Activated CD4-positive, CD25-positive, alpha-beta regulatory T cell treated with anti-CD3 and anti-CD28 coated beads, Interleukin-2, amount 50 U/mL, for 16 hours (primary cell): Measurements from ENCODE around the gene TMEM151B.

Experiments used
- DNase-seq: peaks from one replicate; pipeline ENCODE4 v3.0.0-alpha.2; 2020; ENCODE audit warnings: low read depth, low spot score

TMEM151B gene

DNA sequence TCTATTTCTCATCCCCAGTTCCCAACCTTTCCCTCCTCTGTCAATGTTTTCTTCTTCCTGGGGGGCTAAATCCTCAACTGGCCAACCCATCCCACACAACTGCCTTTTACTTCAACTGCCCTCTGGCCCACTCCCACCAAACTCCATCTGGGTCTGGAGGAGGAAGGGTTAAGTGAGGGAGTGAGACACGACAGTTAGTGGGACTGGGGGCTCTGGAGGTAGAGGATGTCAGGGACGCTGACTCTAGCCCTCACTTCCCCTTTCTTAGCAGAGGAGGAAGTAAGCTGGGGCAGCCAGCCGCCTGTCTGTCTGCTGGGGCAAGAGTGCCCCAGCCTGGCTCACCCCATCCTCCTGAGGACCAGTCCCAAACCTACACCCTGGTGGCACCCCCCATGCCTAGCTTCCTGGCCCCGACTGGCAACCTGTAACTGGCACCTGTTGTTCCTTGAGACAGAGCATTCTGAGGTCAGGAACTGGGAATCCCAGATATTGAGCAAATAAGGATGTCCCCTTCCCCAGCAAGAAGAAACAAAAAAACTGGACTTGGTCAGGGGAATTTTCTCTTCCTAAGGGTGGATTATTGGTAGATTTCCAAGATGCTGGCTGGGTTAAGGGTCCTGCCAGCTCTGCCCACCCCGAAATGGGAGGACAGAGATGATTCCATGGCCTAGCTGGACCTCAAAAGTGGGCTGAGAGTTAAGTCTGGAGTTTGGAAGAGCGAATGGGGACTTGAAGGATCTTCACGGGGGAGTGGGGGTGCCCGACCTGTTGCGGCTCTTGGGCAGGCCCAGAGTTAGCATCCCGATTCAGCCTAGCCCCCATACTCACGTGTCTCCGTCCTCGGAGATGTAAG, 5.9 kb upstream of the TMEM151B start:
- DNase-seq, result no peak

DNA sequence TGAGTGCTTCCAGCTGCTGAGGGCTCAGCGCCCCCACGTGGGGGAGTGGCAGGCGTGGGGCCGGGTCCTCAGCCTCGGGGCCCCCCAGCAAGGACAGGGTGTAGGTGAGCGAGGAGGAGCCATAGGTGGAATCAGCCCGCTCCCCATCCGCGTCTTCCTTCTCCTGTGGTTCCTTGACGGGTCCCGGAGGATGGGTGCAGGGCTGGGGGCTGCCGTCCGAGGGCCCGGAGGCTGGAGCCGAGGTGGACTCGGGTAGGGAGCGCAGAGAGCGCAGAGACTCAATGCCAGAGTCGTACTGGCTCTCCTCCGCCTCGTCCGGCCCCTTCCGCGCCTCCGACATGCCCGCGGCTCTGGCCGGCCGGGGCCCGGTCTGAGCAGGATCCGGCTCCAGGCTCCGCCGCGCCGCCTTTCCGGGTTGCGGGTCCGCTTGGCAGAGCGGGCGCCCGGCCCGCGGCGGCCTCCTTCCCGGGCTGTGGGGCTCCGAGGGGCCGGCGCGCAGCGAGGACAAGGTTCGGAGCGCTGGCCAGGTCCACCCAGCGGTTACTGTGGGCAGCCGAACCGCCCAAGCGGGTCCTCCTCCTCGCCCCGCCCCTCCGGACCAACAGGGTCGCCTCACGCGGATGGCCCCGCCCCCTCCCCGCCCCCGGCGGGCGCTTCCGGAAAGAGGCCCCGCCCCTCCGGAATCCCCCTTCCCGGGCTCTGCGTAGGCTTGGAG, 5.1 kb upstream of the TMEM151B start, which contains the start of gene NFKBIE:
Gene NFKBIE, minus strand, starts transcription at position 545 of the 715 bp plus-strand sequence. Its CDS starts 205 bp downstream, at position 340.
- DNase-seq, result peak; percentile 92

DNA sequence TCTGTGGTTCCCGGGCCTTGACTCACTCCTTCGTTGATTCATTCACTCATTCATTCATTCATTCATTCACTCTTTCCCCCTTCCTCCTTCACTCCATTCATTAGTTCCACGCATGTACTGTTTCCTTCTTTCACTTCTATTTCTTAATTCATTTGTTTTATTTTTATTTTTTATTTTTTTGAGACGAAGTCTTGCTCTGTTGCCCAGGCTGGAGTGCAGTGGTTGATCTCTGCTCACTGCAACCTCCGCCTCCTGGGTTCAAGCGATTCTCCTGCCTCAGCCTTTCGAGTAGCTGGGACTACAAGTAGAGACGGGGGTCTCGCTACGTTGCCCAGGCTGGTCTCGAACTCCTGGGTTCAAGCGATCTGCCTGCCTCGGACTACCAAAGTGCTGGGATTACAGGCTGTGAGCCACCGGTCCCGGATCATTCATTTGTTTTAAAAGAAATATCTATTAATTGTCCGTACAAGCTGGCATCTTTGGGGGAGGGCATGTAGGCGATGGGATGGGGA, 4.5 kb upstream of the TMEM151B start:
- no peak for DNase-seq

DNA sequence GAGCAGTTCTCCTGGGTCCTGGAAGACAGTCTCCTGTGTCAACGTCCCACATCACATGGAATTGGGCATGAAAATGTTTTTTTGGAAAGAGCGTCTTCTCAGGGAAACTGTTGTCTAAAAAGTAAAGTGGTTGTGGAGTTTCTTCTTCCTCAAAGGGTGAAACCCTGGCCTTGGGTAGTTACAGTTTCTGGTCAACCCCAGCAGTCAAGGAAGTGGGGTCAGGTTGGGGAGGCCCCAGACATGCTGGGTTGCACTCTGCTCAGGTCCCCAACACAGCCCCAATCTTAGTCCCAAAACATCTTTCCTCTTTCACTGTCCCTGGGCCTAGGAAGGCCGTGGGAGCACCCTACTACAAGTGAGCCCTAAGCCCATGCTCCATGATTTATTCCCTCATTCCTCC, 3.9 kb upstream of the TMEM151B start:
- no peak for DNase-seq

DNA sequence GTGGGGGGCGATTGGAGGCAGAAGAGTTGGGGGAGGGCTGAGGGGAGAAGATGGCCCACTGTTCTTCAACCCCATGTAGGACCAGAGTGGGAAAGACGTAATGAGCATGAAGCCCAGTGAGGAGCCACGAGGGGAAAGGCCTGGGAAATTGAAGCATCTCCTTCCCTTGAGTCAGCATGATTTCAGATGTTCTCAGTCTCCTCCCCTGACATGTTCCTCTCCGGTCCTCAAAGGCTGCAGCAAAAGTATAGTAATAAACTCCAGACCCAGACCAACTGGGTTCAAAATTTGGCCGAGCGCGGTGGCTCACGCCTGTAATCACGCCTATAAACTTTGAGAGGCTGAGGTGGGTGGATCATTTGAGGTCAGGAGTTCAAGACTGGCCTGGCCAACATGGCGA, 3.0 kb upstream of the TMEM151B start:
- DNase-seq, result no peak

DNA sequence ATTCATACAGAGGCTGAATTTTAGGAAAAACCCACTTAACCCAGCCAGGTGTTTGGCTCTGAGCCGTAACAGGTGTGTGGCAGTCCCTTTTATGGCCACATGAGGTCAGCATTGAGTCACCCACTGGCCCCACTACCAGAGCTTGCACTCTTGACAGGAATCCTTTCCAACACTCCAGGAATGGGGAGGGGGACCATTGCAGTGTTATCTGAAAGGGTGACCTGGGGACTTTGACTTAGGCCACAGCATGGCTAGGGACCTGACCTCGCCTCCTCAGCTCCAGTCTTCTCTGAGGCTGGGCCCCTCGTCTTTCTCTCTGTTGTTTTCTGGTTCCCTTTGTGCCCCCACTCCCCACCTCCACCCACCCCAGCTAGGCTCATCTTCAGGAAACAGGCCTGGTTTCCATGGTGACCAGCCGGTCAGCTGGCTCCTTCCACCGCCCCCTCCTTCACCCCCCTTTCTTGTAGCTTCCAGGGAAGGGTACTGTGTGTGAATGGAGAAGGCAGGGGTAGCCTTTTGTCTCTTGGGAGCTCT, 2.1 kb upstream of the TMEM151B start:
- DNase-seq, result no peak

DNA sequence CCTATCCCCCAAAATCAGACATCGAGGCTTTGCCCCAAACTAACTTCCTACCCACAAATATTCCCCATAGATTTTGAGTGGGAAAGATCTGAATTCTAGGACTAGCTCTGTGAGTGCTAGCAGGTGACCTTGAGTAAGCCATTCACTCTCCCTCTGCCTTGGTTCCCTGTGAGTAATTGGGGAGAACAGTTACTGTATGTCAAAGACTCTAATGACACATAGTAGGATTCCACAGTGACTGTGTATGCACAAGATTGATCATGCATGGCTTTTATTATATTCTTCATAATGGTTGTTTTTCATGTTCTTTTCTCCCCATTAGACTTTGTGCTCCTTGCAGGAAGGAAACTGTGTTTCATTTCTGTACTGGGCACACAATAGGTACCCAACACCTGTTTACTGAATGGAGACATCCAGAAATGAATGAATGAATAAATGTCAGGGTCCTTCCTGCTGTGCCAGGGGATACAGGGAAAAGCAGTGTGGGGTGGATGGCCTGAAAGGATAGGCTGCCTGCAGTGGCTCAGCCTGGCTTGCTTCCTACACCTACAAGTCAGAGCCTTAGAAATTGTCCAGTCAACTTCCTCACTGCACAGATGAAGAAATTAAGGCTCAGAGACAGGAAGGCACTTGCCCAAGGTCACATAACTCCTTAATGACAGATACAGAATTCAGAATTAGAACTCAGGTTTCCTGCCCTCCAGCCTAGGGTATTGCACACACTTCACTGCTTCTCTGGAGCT, 901 bp upstream of the TMEM151B start:
- no peak for DNase-seq

DNA sequence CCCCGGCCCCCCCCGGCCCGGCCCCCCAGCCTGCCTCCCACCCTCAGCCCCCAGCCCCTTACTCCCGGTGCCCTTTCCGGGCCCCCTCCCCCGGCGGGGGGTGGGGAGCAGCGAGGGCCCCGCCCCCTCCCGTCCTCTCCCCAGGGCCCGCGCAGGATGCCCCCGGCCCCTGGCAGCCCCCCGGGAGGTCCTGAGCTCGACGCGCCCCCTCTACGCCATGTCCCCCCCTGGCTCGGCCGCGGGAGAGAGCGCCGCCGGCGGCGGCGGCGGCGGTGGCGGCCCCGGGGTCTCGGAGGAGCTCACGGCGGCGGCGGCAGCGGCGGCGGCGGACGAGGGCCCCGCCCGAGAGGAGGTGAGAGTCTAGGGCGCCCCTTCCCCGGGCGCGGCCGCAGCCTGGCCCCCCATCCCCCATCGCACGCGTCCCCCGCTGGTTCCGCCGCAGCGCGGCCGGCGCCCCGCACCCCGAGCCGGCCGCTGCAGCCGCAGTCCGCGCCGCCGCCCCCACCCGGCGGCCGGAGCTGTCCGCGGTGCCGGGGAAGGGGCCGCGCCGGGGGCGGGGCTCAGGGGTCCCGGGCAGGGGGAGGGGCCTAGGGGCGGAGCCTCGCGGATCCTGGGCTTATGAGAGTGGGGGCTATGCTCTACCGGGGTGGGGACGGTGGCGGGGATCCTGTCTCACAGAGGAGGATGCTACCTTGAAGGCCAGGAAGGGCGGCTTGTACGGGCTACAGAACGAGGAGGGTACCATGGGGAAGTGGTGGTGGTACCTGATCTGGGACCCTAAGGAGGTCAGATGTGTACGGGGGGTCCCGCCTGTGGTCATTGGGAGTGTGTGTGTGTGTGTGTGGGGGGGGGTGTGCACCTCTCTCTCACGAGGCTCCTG, 516 bp downstream of the TMEM151B start:
- DNase-seq, result no peak

DNA sequence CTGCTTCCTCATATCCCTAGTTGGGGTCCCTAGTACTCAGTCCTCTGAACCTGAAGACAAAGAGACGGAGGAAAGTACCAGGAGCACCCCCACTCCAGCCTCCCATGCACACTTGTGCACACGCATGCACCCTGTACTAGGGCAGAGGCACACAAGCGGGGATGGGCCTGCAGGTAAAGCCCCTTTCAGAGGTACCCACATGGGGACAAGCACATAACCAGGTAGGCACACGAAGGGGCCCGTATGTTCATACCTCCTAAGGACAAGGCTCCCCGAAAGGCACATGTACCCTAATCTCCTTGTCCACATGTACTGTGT, 1.1 kb downstream of the TMEM151B start:
- no peak for DNase-seq

DNA sequence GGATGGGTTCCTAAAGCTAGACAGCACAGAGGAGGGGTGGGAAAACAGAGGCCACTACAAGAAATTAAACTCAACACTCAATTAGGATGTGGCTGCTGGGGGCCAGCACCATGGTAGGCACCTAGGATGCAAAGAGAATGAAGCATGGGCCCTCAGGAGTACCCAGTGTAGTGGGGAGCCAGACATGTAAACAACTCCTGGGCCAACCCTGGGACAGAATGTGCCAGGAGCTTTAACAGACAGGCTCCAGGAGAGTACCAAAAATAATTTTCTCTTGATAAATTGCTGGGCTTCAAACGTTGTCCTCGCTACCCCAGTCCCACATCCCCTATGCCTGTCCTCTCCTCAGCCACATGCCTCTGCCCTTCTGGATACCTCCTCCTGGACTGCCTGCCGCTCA, 1.7 kb downstream of the TMEM151B start:
- no peak for DNase-seq

DNA sequence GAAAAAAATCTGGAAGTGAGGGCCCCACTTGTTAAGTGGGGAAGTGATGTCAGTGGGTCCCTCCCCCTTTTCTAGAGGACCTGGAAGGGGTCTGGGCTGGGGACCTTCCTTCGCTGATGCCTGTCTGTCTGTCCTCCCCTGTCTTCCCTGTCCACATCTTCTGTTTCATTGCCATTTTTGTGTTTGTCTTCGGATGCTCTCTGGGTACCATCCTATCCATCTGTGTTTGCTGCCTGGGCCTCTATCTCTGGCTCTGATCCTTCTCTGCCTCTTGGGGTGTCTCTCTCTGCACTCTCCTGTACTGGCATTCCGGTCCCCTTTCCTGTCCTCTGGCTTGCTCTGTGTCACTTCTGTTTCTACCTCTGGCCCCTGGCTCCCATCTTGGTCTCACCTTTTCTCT, 2.3 kb downstream of the TMEM151B start:
- no peak for DNase-seq

DNA sequence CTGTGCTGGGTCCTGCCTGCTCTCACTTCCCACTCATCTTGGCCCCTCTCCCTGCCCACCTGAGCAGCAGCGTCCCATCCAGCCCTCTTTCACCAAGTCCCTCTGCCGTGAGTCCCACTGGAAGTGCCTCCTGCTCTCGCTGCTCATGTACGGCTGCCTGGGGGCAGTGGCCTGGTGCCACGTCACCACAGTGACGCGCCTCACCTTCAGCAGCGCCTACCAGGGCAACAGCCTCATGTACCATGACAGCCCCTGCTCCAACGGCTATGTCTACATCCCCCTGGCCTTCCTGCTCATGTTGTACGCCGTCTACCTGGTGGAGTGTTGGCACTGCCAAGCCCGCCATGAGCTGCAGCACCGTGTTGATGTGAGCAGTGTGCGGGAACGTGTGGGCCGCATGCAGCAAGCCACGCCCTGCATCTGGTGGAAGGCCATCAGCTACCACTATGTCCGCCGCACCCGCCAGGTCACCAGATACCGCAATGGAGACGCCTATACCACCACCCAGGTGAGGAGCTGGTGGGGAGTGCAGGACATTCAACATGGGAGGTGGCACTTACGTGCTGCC, 2.8 kb downstream of the TMEM151B start:
- DNase-seq, result no peak

DNA sequence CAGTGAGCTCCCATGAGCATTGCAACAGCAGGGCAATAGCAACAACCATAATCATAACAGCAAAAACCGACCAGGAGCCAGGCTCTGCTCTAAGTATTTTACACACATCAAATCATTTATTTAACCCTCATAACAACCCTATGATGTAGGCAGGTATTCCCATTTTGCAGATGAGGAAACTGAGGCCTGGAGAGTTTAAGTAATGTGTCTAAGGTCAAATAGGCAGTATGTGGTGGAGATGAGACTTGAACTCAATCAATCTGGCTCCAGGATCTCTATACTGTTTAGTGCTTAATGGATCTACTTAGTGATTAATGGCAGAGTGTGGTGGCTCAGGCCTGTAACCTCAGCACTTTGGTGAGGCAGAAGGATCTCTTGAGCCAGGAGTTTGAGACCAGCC, 3.4 kb downstream of the TMEM151B start:
- DNase-seq, result no peak

DNA sequence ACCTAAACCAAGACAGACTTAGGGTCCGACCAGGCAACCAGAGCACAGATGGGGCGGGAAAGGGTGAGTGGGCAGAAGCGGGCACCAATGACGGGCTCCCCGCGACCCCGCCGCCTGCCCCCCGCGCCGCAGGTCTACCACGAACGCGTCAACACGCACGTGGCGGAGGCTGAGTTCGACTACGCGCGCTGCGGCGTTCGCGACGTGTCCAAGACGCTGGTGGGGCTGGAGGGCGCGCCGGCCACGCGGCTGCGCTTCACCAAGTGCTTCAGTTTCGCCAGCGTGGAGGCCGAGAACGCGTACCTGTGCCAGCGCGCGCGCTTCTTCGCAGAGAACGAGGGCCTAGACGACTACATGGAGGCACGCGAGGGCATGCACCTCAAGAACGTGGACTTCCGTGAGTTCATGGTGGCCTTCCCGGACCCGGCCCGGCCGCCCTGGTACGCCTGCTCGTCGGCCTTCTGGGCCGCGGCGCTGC, 5.1 kb downstream of the TMEM151B start:
- no peak for DNase-seq

DNA sequence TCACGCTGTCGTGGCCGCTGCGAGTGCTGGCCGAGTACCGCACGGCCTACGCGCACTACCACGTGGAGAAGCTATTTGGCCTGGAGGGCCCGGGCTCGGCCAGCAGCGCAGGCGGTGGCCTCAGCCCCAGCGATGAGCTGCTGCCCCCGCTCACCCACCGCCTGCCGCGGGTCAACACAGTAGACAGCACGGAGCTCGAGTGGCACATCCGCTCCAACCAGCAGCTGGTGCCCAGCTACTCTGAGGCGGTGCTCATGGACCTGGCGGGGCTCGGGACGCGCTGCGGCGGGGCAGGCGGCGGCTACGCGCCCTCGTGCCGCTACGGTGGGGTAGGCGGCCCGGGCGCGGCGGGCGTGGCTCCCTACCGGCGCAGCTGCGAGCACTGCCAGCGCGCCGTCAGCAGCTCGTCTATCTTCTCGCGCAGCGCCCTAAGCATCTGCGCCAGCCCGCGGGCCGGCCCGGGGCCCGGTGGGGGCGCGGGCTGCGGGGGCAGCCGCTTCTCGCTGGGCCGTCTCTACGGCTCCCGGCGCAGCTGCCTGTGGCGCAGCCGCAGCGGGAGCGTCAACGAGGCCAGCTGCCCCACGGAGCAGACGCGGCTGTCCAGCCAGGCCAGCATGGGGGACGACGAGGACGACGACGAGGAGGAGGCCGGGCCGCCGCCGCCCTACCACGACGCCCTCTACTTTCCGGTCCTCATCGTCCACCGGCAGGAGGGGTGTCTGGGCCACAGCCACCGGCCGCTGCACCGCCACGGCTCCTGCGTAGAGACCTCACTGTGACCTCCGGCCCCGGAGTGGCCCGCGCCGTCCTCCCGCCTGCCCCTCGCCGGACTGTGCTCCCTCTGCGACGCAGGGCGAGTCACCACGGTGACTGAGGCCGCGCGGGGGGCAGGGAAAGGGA, 5.7 kb downstream of the TMEM151B start:
- DNase-seq, result no peak

DNA sequence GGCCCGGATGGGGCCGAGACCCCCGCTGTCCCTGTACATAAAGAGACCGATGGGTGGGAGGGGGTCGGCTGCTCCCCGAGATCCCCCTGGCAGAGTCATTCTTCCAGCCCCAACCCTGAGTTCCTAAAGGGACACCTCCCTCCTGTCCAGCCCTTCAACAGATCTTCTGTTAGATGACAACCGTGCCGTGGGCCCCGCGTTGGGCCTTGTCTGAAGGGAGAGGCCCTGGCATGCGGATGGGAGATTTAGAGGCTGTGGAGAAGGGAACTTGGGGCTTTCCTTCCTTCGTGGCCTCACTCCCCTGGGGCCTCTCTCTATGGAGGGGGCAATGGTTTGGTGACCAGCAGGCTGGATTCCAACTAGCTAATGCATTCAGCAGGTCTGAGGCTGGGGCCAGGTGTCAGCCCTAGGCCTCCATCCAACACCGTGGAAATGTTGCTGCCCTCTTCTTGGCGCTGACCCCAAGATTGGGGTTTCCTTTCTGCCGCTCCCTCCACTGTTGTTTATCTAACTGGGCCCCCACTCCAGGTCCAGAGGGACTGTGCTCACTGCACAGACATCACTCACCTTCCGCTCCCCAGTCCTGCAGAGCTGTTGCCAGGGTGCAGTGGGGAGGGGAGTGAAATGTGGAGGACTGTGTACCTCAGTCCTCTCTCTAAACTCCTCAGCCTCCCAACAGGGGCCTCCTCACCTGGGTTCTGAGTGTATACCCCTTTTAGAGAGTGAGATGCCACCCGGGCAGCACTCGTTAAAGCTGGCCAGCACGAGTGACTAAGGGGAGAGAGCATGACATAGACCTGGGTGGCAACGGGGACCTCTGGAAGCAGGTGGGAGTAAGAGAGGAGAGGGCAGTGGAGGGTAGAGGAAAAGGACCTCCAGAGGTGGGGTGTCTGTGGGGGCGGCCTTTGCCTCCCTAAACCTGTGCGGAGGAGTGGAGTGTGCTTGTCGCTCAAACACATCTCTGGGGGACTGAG, 6.7 kb downstream of the TMEM151B start:
- DNase-seq, result no peak

DNA sequence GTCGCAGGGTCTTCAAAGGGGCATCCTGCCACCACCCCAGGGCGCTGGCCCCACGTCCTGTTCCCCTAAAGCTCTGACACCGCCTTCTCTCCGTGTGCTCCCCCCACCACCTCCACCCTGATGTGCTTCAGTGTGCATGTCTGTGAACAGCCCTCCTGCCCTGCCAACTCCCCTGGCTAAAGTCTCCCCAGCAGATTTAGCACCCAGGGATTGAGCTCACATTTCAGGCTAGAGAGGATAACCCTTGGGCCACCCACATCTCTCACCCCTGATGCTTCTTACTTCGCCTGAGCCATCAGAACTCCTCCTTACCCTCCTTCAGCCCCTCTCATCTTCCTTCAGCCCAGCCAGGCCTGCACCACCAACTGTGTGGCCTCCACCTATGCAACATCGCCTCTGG, 7.5 kb downstream of the TMEM151B start:
- DNase-seq, result no peak

DNA sequence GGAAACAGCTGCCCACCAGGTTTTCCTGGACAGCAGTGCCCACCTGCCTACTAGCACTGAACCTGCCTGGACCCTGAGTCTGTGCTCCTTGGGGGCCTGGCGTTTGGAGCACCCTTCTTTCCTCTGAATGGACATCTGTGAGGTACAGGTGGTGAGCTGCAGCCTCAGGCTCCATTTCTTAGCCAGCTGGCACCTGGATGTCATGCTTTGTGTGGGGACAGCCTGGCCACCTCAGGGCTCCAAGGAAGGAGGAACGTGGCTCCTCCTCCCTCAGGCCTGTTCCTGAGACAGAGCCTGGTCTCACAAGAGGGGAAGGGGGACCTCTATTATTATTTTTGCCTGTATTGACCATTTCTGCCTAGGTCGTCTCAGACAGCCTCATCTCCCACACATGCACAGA, 8.1 kb downstream of the TMEM151B start:
- no peak for DNase-seq
